HepG2 (cell line): Measurements from ENCODE around the gene ZNF740. TPM values are rescaled to one million over a fixed set of nuclear protein-coding genes. Genes with fewer than 3 reads are reported as not detected.

Experiments
- BORCS8-MEF2B ChIP-seq: sonication (generic); formaldehyde crosslinking; IDR thresholded peaks from 2 replicates; pipeline ENCODE4 v1.8.0; 2022; ENCODE audit warnings: mild to moderate bottlenecking, missing genetic modification reagents
- ETV6 ChIP-seq: sonication (generic); formaldehyde crosslinking; conservative IDR thresholded peaks from 2 replicates; pipeline ENCODE4 v1.4.0; 2020; ENCODE audit warnings: missing genetic modification reagents
- FOXJ3 ChIP-seq: sonication (generic); formaldehyde crosslinking; IDR thresholded peaks from 2 replicates; pipeline ENCODE4 v1.4.0; 2020; ENCODE audit warnings: missing genetic modification reagents, mild to moderate bottlenecking, borderline replicate concordance
- HNRNPL ChIP-seq: fragments of 200-400 bp; formaldehyde crosslinking; IDR thresholded peaks from 2 replicates; pipeline ENCODE4 v1.6.1; 2017; ENCODE audit warnings: mild to moderate bottlenecking, low read depth, low read length
- KLF16 ChIP-seq, 2 experiments: sonication (generic) in 1 of 2; formaldehyde crosslinking in 1 of 2; IDR thresholded peaks; 2 replicates each; pipeline versions ENCODE4 v1.6.1 to v1.8.0; 2016 to 2023; ENCODE audit warnings: missing genetic modification reagents in 2 of 2, missing compliant biosample characterization in 1 of 2
- NCOA1 ChIP-seq: sonication (generic); formaldehyde crosslinking; IDR thresholded peaks from 2 replicates; pipeline ENCODE4 v1.9.0; 2021; ENCODE audit warnings: missing genetic modification reagents
- SETDB1 ChIP-seq: sonication (generic); formaldehyde crosslinking; IDR thresholded peaks from 2 replicates; pipeline ENCODE4 v1.5.1; 2020; ENCODE audit warnings: missing genetic modification reagents, mild to moderate bottlenecking, borderline replicate concordance
- SPEN ChIP-seq: sonication (generic); formaldehyde crosslinking; IDR thresholded peaks from 2 replicates; pipeline ENCODE4 v1.5.1; 2020; ENCODE audit warnings: low read depth, mild to moderate bottlenecking, missing genetic modification reagents
- TAF15 ChIP-seq: fragments of 200-400 bp; formaldehyde crosslinking; IDR thresholded peaks from one replicate; pipeline ENCODE4 v1.6.1; 2018; ENCODE audit warnings: mild to moderate bottlenecking, low read depth, low read length; ENCODE audit not compliant: poor library complexity, severe bottlenecking
- ZKSCAN8 ChIP-seq: IDR thresholded peaks from 2 replicates; pipeline ENCODE4 v1.6.1; 2016; ENCODE audit warnings: borderline replicate concordance, missing genetic modification reagents, missing compliant biosample characterization
- ZNF138 ChIP-seq: sonication (generic); formaldehyde crosslinking; IDR thresholded peaks from 2 replicates; pipeline ENCODE4 v1.5.0; 2020; ENCODE audit warnings: mild to moderate bottlenecking, low read depth, missing genetic modification reagents
- ZNF598 ChIP-seq: sonication (generic); formaldehyde crosslinking; IDR thresholded peaks from 2 replicates; pipeline ENCODE4 v1.5.1; 2020; ENCODE audit warnings: mild to moderate bottlenecking, missing genetic modification reagents, borderline replicate concordance
- ZNF660 ChIP-seq: sonication (generic); formaldehyde crosslinking; IDR thresholded peaks from 2 replicates; pipeline ENCODE4 v1.5.1; 2020; ENCODE audit warnings: mild to moderate bottlenecking, low read depth, missing genetic modification reagents, borderline replicate concordance
- ZNF674 ChIP-seq: sonication (generic); formaldehyde crosslinking; IDR thresholded peaks from 2 replicates; pipeline ENCODE4 v1.5.0; 2020; ENCODE audit warnings: low read depth, mild to moderate bottlenecking, missing genetic modification reagents
- ZNF703 ChIP-seq: sonication (generic); formaldehyde crosslinking; IDR thresholded peaks from 2 replicates; pipeline ENCODE4 v1.5.1; 2020; ENCODE audit warnings: missing genetic modification reagents, mild to moderate bottlenecking, moderate library complexity, borderline replicate concordance
- ZSCAN29 ChIP-seq: sonication (generic); formaldehyde crosslinking; conservative IDR thresholded peaks from 2 replicates; pipeline ENCODE4 v1.4.0; 2020; ENCODE audit warnings: mild to moderate bottlenecking, missing genetic modification reagents
- polyA plus RNA-seq, 8 experiments: library from polyadenylated mRNA; depleted of rRNA in 3 of 8; stranded (reverse) in 7 of 8; unstranded in 1 of 8; fragments of >200 nt; fragmentation: Illumina TruSeq in 4 of 8; extraction: Trizol in 4 of 8; gene quantifications; 2 replicates each; pipeline versions ENCODE4 v1.2.1 to v1.2.3, GENCODE V29; 2011 to 2016; ENCODE audit warnings: low read depth in 4 of 8, missing spikeins in 1 of 8, mixed read lengths in 1 of 8; ENCODE audit not compliant: insufficient read depth in 1 of 8
- total RNA-seq, 5 experiments: library from RNA; depleted of rRNA; stranded (reverse); fragments of >200 nt; fragmentation: Illumina TruSeq; extraction: Trizol; gene quantifications; 2 replicates each; pipeline ENCODE4 v1.2.3, GENCODE V29; 2016; ENCODE audit warnings: low read depth in 1 of 5
- TF ChIP-seq, protein P1 (sequence below): sonication (generic); formaldehyde crosslinking; IDR thresholded peaks from 2 replicates; pipeline ENCODE4 v1.8.0; 2022; ENCODE audit warnings: missing genetic modification reagents, low read depth, mild to moderate bottlenecking, borderline replicate concordance
- TF ChIP-seq, protein P2 (sequence below): sonication (generic); formaldehyde crosslinking; IDR thresholded peaks from 2 replicates; pipeline ENCODE4 v1.4.0; 2020; ENCODE audit warnings: missing genetic modification reagents, low read depth, mild to moderate bottlenecking, borderline replicate concordance
- TF ChIP-seq, protein P3 (sequence below): IDR thresholded peaks from 2 replicates; pipeline ENCODE4 v1.4.0; 2020; ENCODE audit warnings: mild to moderate bottlenecking, missing genetic modification reagents

The ZNF740 gene
- total and polyA plus RNA-seq, 2 of the 13 experiments (the other 11 are each of a cell fraction or from before 2014, with no cell fraction given): 16.9 to 19.0 TPM

- no peak for TF ChIP-seq ZNF703 (CRISPR knock-in tag)
- TF ChIP-seq ZSCAN29 (CRISPR knock-in tag): 0 out of 2 replicates have a peak, but pooled peaks have one; percentile 57
- TF ChIP-seq NCOA1 (CRISPR knock-in tag): no peak
- TF ChIP-seq, protein P1, sequence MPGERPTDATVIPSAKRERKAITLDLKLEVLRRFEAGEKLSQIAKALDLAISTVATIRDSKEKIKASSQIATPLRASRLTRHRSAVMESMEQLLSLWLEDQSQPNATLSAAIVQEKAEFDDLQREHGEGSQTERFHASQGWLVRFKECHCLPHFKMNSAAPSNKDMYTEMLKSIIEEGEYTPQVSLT (CRISPR knock-in tag): no peak
- TF ChIP-seq ZNF598 (CRISPR knock-in tag): no peak
- TF ChIP-seq ZNF674 (CRISPR knock-in tag): no peak
- TF ChIP-seq HNRNPL: peak; percentile 98
- TF ChIP-seq ZNF138: 0 out of 2 replicates have a peak, but pooled peaks have one; percentile 37
- TF ChIP-seq ZKSCAN8 (CRISPR knock-in tag): peak; percentile 86
- TF ChIP-seq KLF16 (CRISPR knock-in tag; IDR thresholded peaks at IDR 0.05): no peak; a peak in 1 of 4 replicates
- TF ChIP-seq BORCS8-MEF2B (CRISPR knock-in tag): peak; percentile 30; the same call in 1 of the 2 replicates
- TF ChIP-seq, protein P2, sequence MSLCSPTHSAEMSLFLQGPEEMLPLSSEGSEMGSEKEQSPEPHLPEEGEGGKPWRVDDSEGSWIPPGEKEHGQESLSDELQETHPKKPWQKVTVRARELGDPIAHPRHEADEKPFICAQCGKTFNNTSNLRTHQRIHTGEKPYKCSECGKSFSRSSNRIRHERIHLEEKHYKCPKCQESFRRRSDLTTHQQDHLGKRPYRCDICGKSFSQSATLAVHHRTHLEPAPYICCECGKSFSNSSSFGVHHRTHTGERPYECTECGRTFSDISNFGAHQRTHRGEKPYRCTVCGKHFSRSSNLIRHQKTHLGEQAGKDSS (CRISPR knock-in tag): 0 out of 2 replicates have a peak, but pooled peaks have one; percentile 37
- TF ChIP-seq TAF15: no peak
- TF ChIP-seq, protein P3, sequence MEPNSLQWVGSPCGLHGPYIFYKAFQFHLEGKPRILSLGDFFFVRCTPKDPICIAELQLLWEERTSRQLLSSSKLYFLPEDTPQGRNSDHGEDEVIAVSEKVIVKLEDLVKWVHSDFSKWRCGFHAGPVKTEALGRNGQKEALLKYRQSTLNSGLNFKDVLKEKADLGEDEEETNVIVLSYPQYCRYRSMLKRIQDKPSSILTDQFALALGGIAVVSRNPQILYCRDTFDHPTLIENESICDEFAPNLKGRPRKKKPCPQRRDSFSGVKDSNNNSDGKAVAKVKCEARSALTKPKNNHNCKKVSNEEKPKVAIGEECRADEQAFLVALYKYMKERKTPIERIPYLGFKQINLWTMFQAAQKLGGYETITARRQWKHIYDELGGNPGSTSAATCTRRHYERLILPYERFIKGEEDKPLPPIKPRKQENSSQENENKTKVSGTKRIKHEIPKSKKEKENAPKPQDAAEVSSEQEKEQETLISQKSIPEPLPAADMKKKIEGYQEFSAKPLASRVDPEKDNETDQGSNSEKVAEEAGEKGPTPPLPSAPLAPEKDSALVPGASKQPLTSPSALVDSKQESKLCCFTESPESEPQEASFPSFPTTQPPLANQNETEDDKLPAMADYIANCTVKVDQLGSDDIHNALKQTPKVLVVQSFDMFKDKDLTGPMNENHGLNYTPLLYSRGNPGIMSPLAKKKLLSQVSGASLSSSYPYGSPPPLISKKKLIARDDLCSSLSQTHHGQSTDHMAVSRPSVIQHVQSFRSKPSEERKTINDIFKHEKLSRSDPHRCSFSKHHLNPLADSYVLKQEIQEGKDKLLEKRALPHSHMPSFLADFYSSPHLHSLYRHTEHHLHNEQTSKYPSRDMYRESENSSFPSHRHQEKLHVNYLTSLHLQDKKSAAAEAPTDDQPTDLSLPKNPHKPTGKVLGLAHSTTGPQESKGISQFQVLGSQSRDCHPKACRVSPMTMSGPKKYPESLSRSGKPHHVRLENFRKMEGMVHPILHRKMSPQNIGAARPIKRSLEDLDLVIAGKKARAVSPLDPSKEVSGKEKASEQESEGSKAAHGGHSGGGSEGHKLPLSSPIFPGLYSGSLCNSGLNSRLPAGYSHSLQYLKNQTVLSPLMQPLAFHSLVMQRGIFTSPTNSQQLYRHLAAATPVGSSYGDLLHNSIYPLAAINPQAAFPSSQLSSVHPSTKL (CRISPR knock-in tag): peak; percentile 77
- TF ChIP-seq ZNF660 (CRISPR knock-in tag): no peak
- TF ChIP-seq FOXJ3 (CRISPR knock-in tag): 0 out of 2 replicates have a peak, but pooled peaks have one; percentile 52
- no peak for TF ChIP-seq SPEN
- TF ChIP-seq SETDB1: no peak
- no peak for TF ChIP-seq ETV6 (CRISPR knock-in tag)
- TF ChIP-seq, all 625 proteins: peak for 158
Measured at GRCh38 chr12:53174881-53175491, 5.5 kb upstream of the ZNF740 start (continued).
